ENCODE results near the gene MRTFA. TPM values are rescaled to one million over a fixed set of nuclear protein-coding genes. Genes with fewer than 3 reads are reported as not detected.
"Not testable (repeated sequence)": the region's sequence is repeated elsewhere in the genome, so short reads cannot be mapped to it uniquely, and the experiment has no call there.

The MRTFA gene
- total RNA-seq, 4 donors from 2014 or later, result 59.7 to 163 (median 111) TPM

GRCh38 chr22:40516416-40516815, 120.1 kb downstream of the MRTFA start:
- WGBS, 2 donors, result 56 to 72% methylated on average over 3 of the region's 3 CpGs
- TF ChIP-seq POLR2A (IDR thresholded peaks at IDR 0.05), result no peak
- no peak for TF ChIP-seq CTCF (IDR thresholded peaks at IDR 0.05)
- no peak overlapping the region for H3K4me3 ChIP-seq (ENCODE audit: low read depth, poor library complexity, severe bottlenecking)
- no peak for DNase-seq (ENCODE audit: low spot score in 2 of 2)
- intact Hi-C loops (cut with DNase I; ENCODE audit: low total_unique reads), result no loop called here

GRCh38 chr22:40512426-40513136, 123.9 kb downstream of the MRTFA start:
- WGBS, 2 donors, result 25 to 29% methylated on average over 2 of the region's 2 CpGs
- intact Hi-C loops (cut with DNase I; ENCODE audit: low total_unique reads), result no loop called here

DNA sequence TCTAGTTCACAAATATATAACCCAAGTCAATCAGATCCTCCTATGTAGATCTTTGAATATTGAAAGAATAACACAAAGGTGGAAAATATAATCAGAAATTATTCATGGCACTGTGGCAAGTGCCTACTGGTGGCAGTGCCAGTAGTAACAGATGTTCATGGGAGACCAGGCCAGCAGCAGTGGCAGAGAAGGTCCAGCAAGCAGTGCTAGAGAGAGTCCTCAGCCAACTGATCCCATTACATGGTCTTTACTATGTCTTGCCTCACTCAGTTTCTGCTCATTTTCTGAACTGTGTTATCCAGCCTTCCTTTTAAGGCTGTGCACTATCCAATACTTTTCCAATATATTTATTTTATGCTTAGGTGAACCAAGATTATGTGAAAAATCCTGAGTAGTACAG, 124.9 kb downstream of the MRTFA start:
- TF ChIP-seq CTCF (IDR thresholded peaks at IDR 0.05) (no peak), POLR2A (IDR thresholded peaks at IDR 0.05) (no peak)

More at GRCh38 chr22:40512426-40513136, 123.9 kb downstream of the MRTFA start:
- no peak for TF ChIP-seq POLR2A (IDR thresholded peaks at IDR 0.05)
- no peak for TF ChIP-seq CTCF (IDR thresholded peaks at IDR 0.05)
- H3K4me3 ChIP-seq (ENCODE audit: low read depth, poor library complexity, severe bottlenecking), result no peak overlapping the region
- peak in 1 of 2 donors; percentile 64 for DNase-seq (ENCODE audit: low spot score in 2 of 2)

DNA sequence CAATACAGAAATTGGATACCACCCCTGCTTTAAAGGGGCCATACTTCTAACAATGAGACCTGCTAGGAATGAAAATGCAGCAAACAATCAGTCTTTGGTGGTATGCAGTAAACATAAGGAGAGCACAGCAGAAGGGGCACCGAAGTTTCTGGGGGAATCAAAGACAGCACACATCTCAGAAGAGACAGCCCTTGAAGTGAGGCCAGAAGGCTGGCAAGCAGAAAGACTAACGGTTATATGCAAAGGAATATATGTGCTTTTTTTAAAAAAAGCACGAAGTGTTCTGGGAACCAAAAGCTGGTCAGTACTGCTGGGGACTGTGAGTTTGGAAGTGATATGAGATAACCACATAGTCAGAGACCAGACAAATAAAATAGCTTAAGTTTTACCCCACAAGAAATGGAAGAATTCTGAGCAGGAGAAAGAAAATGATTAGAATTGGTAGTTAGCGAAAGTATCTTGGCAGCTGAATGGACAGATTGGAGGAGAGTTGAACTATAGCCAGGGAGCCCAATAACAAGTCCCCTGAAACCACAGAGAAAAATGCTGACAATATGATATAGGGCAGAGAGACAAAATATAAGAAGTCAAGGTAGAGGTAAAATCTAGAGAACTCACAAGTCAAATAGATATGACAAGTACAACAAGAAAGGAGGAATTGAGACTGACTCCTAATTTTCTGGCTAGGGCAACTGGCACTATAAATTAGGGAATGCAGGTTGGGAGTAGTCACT, 125.7 kb downstream of the MRTFA start:
- no peak for TF ChIP-seq POLR2A (IDR thresholded peaks at IDR 0.05)
- TF ChIP-seq CTCF (IDR thresholded peaks at IDR 0.05), result no peak
- WGBS, 2 donors, result 48 to 55% methylated on average over 4 of the region's 4 CpGs
- DNase-seq (ENCODE audit: low spot score in 2 of 2), result no peak
- H3K4me3 ChIP-seq (ENCODE audit: low read depth, poor library complexity, severe bottlenecking), result no peak overlapping the region
- intact Hi-C loops (cut with DNase I; ENCODE audit: low total_unique reads), result no loop called here

More for the DNA sequence above, 124.9 kb downstream of the MRTFA start:
- intact Hi-C loops (cut with DNase I; ENCODE audit: low total_unique reads), result no loop called here
- no peak overlapping the region for H3K4me3 ChIP-seq (ENCODE audit: low read depth, poor library complexity, severe bottlenecking)
- no peak for DNase-seq (ENCODE audit: low spot score in 2 of 2)

GRCh38 chr22:40509401-40510134, 127.0 kb downstream of the MRTFA start:
- H3K4me3 ChIP-seq (ENCODE audit: low read depth, poor library complexity, severe bottlenecking), result no peak overlapping the region
- intact Hi-C loops (cut with DNase I; ENCODE audit: low total_unique reads), result no loop called here
- TF ChIP-seq POLR2A (IDR thresholded peaks at IDR 0.05), result no peak
- no peak for TF ChIP-seq CTCF (IDR thresholded peaks at IDR 0.05)
- WGBS, 2 donors, result 7 to 10% methylated on average over 4 of the region's 4 CpGs
- peak; percentile 57 to 60 for DNase-seq (ENCODE audit: low spot score in 2 of 2)

- 47 to 52% methylated on average over 8 of the region's 8 CpGs for WGBS, 2 donors
- intact Hi-C loops (cut with DNase I; ENCODE audit: low total_unique reads); H3K4me3 ChIP-seq (ENCODE audit: low read depth, poor library complexity, severe bottlenecking): not testable (repeated sequence)
- DNase-seq (ENCODE audit: low spot score in 2 of 2), result peak in 1 of 2 donors; percentile 48
Observed at GRCh38 chr22:40508046-40508445, 128.5 kb downstream of the MRTFA start.

Data from lower leg skin (tissue), 4 donors.